Neural cell (in vitro differentiated cells): Measurements from ENCODE around the gene TRIM32. TPM values are rescaled to one million over a fixed set of nuclear protein-coding genes. Genes with fewer than 3 reads are reported as not detected.

ENCODE experiments used
- H2AFZ ChIP-seq: fragments of 200-600, 300-800 bp; sonication (generic), shearing (Covaris generic); 2 replicates; pipeline ENCODE4 v1.6.0; 2014; ENCODE audit warnings: low read depth, mild to moderate bottlenecking, antibody characterized with exemption, low read length, moderate library complexity
- H3F3A ChIP-seq: fragments of 200-600 bp; shearing (Covaris generic); 2 replicates; pipeline ENCODE4 v1.6.1; 2016; ENCODE audit warnings: mild to moderate bottlenecking, moderate library complexity, mixed read lengths, antibody characterized with exemption, low read length; ENCODE audit not compliant: insufficient read depth, poor library complexity, severe bottlenecking
- H3K27ac ChIP-seq: fragments of 200-600, 300-800 bp; sonication (generic), shearing (Covaris generic); 2 replicates; pipeline ENCODE4 v1.5.1; 2014; ENCODE audit warnings: mild to moderate bottlenecking, low read length, moderate library complexity
- H3K27me3 ChIP-seq: fragments of 300-800, 200-600 bp; sonication (generic), shearing (Covaris generic); 2 replicates; pipeline ENCODE4 v1.6.0; 2014; ENCODE audit warnings: mild to moderate bottlenecking, low read depth, low read length, moderate library complexity; ENCODE audit not compliant: insufficient read depth
- H3K36me3 ChIP-seq: fragments of 300-800, 200-600 bp; sonication (generic), shearing (Covaris generic); 2 replicates; pipeline ENCODE4 v1.5.1; 2014; ENCODE audit warnings: mild to moderate bottlenecking, antibody characterized with exemption, low read length, moderate library complexity; ENCODE audit not compliant: insufficient read depth
- H3K4me2 ChIP-seq: fragments of 300-800, 200-600 bp; sonication (generic), shearing (Covaris generic); 2 replicates; pipeline ENCODE4 v1.6.0; 2014; ENCODE audit warnings: mild to moderate bottlenecking, low read length
- H3K4me3 ChIP-seq: fragments of 300-800, 200-600 bp; sonication (generic), shearing (Covaris generic); 2 replicates; pipeline ENCODE4 v1.5.1; 2014; ENCODE audit warnings: mild to moderate bottlenecking, low read length, moderate library complexity
- H3K79me2 ChIP-seq: fragments of 200-600 bp; shearing (Covaris generic); replicated peaks from 2 replicates; pipeline ENCODE4 v1.6.0; 2014; ENCODE audit warnings: mild to moderate bottlenecking, low read length, moderate library complexity; ENCODE audit not compliant: insufficient read depth
- H3K9ac ChIP-seq: fragments of 300-800, 200-600 bp; sonication (generic), shearing (Covaris generic); 2 replicates; pipeline ENCODE4 v1.6.1; 2016; ENCODE audit warnings: mild to moderate bottlenecking, low read length, mixed read lengths
- H3K9me2 ChIP-seq: fragments of 200-600 bp; shearing (Covaris generic); 2 replicates; pipeline ENCODE4 v1.6.1; 2016; ENCODE audit warnings: mild to moderate bottlenecking, low read length, mixed read lengths; ENCODE audit not compliant: insufficient read depth
- H3K9me3 ChIP-seq: fragments of 200-600, 300-800 bp; sonication (generic), shearing (Covaris generic); 2 replicates; pipeline ENCODE4 v1.6.1; 2016; ENCODE audit warnings: mild to moderate bottlenecking, mixed run types, low read length, moderate library complexity, mixed read lengths
- H4K20me1 ChIP-seq: fragments of 200-600 bp; shearing (Covaris generic); 2 replicates; pipeline ENCODE4 v1.6.1; 2016; ENCODE audit warnings: mild to moderate bottlenecking, mixed run types; ENCODE audit not compliant: insufficient read depth
- EP300 ChIP-seq: fragments of 450-650 bp; conservative IDR thresholded peaks from 2 replicates; pipeline ENCODE4 v1.6.1; 2014; ENCODE audit warnings: antibody characterized with exemption, mild to moderate bottlenecking, moderate library complexity; ENCODE audit not compliant: poor library complexity, severe bottlenecking
- EZH2 ChIP-seq: fragments of 200-600, 300-800 bp; shearing (Covaris generic), sonication (generic); IDR thresholded peaks from 2 replicates; pipeline ENCODE4 v1.6.1; 2014; ENCODE audit warnings: antibody characterized with exemption, low read length, borderline replicate concordance, mild to moderate bottlenecking; ENCODE audit not compliant: insufficient read depth, poor library complexity, severe bottlenecking
- MXI1 ChIP-seq: fragments of 450-650 bp; conservative IDR thresholded peaks from 2 replicates; pipeline ENCODE4 v1.6.1; 2014; ENCODE audit warnings: antibody characterized with exemption, mild to moderate bottlenecking; ENCODE audit not compliant: poor library complexity, severe bottlenecking
- POLR2AphosphoS5 ChIP-seq: IDR thresholded peaks from 2 replicates; pipeline ENCODE4 v1.6.1; 2012
- RAD21 ChIP-seq: fragments of 450-650 bp; conservative IDR thresholded peaks from 2 replicates; pipeline ENCODE4 v1.6.1; 2014; ENCODE audit warnings: antibody characterized with exemption, mild to moderate bottlenecking, moderate library complexity
- SMC3 ChIP-seq: fragments of 450-650 bp; conservative IDR thresholded peaks from 2 replicates; pipeline ENCODE4 v1.6.1; 2014; ENCODE audit warnings: antibody characterized with exemption, mild to moderate bottlenecking, moderate library complexity; ENCODE audit not compliant: poor library complexity
- TAF1 ChIP-seq: IDR thresholded peaks from 2 replicates; pipeline ENCODE4 v1.6.1; 2012; ENCODE audit warnings: low read depth
- polyA plus RNA-seq: library from polyadenylated mRNA; depleted of rRNA; stranded (reverse); fragments of >200 nt; gene quantifications from 2 replicates; pipeline ENCODE4 v1.2.3, GENCODE V29; 2014
- TF ChIP-seq, protein P1 (sequence below): IDR thresholded peaks from 2 replicates; pipeline ENCODE4 v1.6.1; 2012; ENCODE audit warnings: borderline replicate concordance
- TF ChIP-seq, protein P2 (sequence below): fragments of 450-650 bp; IDR thresholded peaks from 2 replicates; pipeline ENCODE4 v1.5.1; 2014; ENCODE audit warnings: antibody characterized with exemption, mild to moderate bottlenecking, moderate library complexity; ENCODE audit not compliant: poor library complexity, severe bottlenecking

The TRIM32 gene
- polyA plus RNA-seq, 1 donor from 2014 or later = 9.1 TPM

DNA sequence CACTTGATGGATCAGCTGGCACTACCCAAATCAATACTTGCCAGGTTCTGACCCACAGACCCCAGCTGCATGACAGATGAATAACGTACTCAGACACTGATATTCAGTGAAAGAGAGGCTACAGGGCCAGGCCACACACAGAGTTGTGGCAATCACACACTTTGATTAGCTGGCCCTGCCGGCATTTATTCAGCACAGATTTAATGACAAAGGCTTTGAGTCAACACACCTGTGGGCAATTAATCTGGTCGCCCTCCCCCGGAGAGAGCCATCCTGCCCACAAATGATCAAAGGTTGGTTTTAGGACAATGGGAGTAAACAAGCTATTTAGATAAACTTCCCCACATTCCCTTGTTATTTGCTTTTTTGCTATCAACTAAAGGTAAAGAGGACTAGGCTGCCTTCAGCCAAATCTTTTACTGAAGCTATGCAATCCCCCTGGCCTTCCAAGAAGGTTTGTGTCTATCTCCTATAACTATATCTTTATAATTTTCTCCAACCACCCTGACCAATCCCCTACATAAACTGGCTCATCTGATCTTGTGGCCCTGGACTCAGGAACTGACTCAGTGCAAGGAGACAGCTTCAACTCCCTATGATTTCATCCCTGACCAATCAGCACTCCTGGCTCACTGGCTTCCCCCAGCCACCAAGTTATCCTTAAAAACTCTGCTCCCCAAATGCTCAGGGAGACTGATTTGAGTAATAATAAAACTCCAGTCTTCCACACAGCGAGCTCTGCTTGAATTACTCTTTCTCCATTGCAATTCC lies 12.7 kb upstream of the TRIM32 start:
- no peak overlapping the region for H3K4me2 ChIP-seq
- H3K9me2 ChIP-seq = no peaks in the 10 kb centered on the region
- H2AFZ ChIP-seq = no peak overlapping the region
- no peak overlapping the region for H3K27ac ChIP-seq
- H3K27me3 ChIP-seq = no peaks in the 10 kb centered on the region
- no peak overlapping the region for H3K4me3 ChIP-seq
- H3F3A ChIP-seq = no peaks in the 10 kb centered on the region
- H3K9ac ChIP-seq = no peak overlapping the region
- no peaks in the 10 kb centered on the region for H4K20me1 ChIP-seq
- no peaks in the 10 kb centered on the region for H3K9me3 ChIP-seq
- TF ChIP-seq POLR2AphosphoS5 (no peak), MXI1 (no peak), EP300 (no peak), SMC3 (no peak), TAF1 (no peak), EZH2 (no peak), RAD21 (no peak)
- TF ChIP-seq, protein P1, sequence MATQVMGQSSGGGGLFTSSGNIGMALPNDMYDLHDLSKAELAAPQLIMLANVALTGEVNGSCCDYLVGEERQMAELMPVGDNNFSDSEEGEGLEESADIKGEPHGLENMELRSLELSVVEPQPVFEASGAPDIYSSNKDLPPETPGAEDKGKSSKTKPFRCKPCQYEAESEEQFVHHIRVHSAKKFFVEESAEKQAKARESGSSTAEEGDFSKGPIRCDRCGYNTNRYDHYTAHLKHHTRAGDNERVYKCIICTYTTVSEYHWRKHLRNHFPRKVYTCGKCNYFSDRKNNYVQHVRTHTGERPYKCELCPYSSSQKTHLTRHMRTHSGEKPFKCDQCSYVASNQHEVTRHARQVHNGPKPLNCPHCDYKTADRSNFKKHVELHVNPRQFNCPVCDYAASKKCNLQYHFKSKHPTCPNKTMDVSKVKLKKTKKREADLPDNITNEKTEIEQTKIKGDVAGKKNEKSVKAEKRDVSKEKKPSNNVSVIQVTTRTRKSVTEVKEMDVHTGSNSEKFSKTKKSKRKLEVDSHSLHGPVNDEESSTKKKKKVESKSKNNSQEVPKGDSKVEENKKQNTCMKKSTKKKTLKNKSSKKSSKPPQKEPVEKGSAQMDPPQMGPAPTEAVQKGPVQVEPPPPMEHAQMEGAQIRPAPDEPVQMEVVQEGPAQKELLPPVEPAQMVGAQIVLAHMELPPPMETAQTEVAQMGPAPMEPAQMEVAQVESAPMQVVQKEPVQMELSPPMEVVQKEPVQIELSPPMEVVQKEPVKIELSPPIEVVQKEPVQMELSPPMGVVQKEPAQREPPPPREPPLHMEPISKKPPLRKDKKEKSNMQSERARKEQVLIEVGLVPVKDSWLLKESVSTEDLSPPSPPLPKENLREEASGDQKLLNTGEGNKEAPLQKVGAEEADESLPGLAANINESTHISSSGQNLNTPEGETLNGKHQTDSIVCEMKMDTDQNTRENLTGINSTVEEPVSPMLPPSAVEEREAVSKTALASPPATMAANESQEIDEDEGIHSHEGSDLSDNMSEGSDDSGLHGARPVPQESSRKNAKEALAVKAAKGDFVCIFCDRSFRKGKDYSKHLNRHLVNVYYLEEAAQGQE = no peak
- TF ChIP-seq, protein P2, sequence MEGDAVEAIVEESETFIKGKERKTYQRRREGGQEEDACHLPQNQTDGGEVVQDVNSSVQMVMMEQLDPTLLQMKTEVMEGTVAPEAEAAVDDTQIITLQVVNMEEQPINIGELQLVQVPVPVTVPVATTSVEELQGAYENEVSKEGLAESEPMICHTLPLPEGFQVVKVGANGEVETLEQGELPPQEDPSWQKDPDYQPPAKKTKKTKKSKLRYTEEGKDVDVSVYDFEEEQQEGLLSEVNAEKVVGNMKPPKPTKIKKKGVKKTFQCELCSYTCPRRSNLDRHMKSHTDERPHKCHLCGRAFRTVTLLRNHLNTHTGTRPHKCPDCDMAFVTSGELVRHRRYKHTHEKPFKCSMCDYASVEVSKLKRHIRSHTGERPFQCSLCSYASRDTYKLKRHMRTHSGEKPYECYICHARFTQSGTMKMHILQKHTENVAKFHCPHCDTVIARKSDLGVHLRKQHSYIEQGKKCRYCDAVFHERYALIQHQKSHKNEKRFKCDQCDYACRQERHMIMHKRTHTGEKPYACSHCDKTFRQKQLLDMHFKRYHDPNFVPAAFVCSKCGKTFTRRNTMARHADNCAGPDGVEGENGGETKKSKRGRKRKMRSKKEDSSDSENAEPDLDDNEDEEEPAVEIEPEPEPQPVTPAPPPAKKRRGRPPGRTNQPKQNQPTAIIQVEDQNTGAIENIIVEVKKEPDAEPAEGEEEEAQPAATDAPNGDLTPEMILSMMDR = no peak
- no peaks in the 10 kb centered on the region for H3K79me2 ChIP-seq
- no peaks in the 10 kb centered on the region for H3K36me3 ChIP-seq

DNA sequence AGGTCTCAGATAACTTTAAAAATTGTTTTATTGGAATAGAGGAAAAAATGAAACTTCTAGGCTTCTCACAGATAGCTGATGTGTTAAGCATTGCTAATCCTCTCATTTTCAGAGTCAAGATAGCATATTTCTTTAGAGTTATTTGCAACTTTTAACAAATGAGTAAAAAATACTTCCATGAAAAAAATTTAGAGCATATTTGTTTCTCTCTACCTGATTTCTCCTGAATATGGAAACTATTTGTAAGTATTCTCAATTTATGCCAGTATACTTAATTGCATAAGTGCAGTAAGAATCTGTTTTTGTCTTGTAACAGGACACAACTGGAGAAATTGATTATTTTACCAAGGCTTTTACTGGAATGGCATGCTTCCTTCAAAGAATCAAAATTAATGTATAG lies 3.6 kb upstream of the TRIM32 start:
- no peaks in the 10 kb centered on the region for H3K9me3 ChIP-seq
- no peak overlapping the region for H3K9ac ChIP-seq
- H3K79me2 ChIP-seq = peaks cover 10% of the 10 kb centered on the region
- no peaks in the 10 kb centered on the region for H3K36me3 ChIP-seq
- no peak overlapping the region for H3K27ac ChIP-seq
- no peak overlapping the region for H3K4me2 ChIP-seq
- no peaks in the 10 kb centered on the region for H3K27me3 ChIP-seq
- no peak overlapping the region for H2AFZ ChIP-seq
- TF ChIP-seq RAD21 = no peak
- no peak for TF ChIP-seq TAF1
- no peak for TF ChIP-seq EP300
- TF ChIP-seq, protein P1 = no peak
- TF ChIP-seq EZH2 = no peak
- no peak for TF ChIP-seq POLR2AphosphoS5
- TF ChIP-seq, protein P2 = no peak
- TF ChIP-seq SMC3 = no peak
- no peak for TF ChIP-seq MXI1
- no peaks in the 10 kb centered on the region for H4K20me1 ChIP-seq
- H3K9me2 ChIP-seq = no peaks in the 10 kb centered on the region
- H3F3A ChIP-seq = no peaks in the 10 kb centered on the region
- no peak overlapping the region for H3K4me3 ChIP-seq
